ENCODE results near the gene GPC5.

The GPC5 gene

DNA sequence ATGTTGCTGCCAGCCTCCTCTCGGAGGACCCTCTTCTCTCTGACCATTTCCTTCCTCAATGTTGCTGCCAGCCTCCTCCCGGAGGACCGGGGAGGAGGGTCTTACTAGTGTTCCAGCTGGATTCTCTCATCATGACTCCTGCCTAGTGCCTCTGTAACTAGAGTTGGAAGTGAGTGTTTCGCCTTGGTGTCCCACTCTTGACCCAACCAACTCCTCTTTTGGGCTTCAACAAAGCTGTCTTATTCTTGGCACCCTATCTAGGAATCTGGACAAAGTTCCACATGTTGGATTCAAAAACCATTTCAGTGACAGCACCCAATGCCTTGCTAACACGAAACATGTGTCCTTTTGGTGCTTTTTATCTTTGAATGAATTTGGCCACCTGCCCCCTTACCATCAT lies 165.4 kb downstream of the GPC5 start:
- Histone ChIP-seq H3K4me1 (ENCODE audit: insufficient read depth, low read length) (no peaks in the 10 kb centered on the region), H3K9me3 (ENCODE audit: control insufficient read depth, insufficient read depth, low read length) (no peaks in the 10 kb centered on the region), H3K36me3 (ENCODE audit: insufficient read depth, low read length) (no peaks in the 10 kb centered on the region), H3K9ac (ENCODE audit: low read depth, low read length) (no peak overlapping the region)

DNA sequence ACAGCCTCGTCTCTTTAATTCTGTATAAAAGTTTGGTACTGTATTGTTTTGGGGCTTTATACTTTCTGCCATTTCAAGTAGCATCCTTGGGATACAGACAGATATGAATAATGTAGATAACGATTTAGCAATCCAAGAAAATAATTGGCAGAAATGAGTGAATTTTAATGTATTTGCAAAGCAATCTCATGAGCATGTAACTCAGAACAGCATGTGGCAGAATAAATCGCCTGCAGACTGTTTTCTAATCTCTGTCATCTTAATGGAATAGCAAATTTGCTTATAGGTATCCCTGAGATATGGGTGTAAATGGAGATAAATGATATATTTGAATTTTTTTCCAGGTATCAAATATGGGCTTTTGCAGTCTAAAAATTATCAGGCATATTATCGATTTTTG lies 166.0 kb downstream of the GPC5 start:
- Histone ChIP-seq H3K9me3 (ENCODE audit: control insufficient read depth, insufficient read depth, low read length) (no peaks in the 10 kb centered on the region), H3K9ac (ENCODE audit: low read depth, low read length) (no peak overlapping the region), H3K4me1 (ENCODE audit: insufficient read depth, low read length) (no peaks in the 10 kb centered on the region), H3K36me3 (ENCODE audit: insufficient read depth, low read length) (no peaks in the 10 kb centered on the region)

DNA sequence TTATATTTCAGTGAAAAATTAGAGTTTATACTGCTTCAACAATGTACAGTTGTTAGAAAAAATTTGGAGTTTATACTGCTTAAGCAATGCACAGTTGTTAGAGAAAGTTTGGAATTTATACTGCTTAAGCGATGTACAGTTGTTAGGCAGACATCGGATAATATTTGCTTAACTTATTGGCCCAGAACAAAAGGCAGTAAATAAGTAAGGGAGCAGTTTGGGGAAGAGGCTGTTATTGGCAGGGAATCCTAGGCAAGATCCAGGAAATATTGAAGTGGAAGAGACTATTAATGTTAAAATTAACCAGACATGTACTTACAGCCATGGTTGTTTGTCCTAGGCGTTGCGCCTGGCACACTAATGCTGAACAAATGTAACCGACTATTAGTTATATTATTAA lies 166.9 kb downstream of the GPC5 start:
- Histone ChIP-seq H3K36me3 (ENCODE audit: insufficient read depth, low read length) (no peaks in the 10 kb centered on the region), H3K9ac (ENCODE audit: low read depth, low read length) (no peak overlapping the region), H3K9me3 (ENCODE audit: control insufficient read depth, insufficient read depth, low read length) (no peaks in the 10 kb centered on the region), H3K4me1 (ENCODE audit: insufficient read depth, low read length) (no peaks in the 10 kb centered on the region)

DNA sequence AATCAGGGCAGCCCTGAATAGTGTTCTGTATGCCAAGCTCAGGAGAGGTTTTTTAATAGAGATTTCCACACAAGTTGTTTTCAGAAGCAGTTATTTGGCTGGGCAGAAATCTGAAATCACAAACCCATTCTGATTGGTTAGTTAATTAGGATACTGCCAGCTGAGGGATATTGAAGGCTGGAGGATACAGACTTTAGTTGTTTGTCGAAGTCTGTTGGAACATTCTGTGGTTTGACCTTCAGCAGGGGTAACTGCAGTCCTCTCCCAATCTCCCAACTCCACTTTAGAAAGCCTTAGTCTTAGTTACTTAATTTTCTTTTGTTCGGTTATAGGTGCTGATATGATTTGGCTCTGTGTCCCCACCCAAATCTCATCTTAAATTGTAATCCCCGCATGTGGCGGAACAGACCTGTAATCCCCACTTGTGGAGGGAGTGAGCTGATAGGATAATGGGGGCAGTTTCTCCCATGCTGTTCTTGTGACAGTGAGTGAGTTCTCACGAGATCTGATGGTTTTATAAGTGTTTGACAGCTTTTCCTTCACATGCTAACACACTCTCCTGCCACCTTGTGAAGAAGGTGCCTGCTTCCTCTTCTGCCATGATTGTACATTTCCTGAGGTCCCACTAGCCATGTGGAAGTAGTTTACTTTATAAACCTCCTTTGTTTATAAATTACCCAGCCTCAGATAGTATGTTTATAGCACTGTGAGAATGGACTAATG lies 169.2 kb downstream of the GPC5 start:
- no peak overlapping the region for H3K9ac ChIP-seq (ENCODE audit: low read depth, low read length)
- no peaks in the 10 kb centered on the region for H3K4me1 ChIP-seq (ENCODE audit: insufficient read depth, low read length)
- H3K36me3 ChIP-seq (ENCODE audit: insufficient read depth, low read length) = no peaks in the 10 kb centered on the region
- H3K9me3 ChIP-seq (ENCODE audit: control insufficient read depth, insufficient read depth, low read length) = no peaks in the 10 kb centered on the region

DNA sequence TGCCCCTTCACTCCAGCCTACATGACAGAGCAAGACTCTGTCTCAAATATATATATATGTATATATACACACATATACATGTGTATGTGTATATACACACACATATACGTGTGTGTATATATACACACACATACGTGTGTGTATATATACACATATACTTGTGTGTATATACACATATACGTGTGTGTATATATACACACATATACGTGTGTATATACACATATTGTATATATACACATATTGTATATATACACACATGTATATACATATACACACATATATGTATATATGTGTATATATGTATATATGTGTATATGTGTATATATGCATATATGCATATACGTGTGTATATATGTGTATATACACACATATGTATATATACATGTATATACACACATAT lies 173.3 kb downstream of the GPC5 start:
- Histone ChIP-seq H3K9ac (ENCODE audit: low read depth, low read length) (no peak overlapping the region), H3K4me1 (ENCODE audit: insufficient read depth, low read length) (no peaks in the 10 kb centered on the region), H3K36me3 (ENCODE audit: insufficient read depth, low read length) (no peaks in the 10 kb centered on the region), H3K9me3 (ENCODE audit: control insufficient read depth, insufficient read depth, low read length) (no peaks in the 10 kb centered on the region)

DNA sequence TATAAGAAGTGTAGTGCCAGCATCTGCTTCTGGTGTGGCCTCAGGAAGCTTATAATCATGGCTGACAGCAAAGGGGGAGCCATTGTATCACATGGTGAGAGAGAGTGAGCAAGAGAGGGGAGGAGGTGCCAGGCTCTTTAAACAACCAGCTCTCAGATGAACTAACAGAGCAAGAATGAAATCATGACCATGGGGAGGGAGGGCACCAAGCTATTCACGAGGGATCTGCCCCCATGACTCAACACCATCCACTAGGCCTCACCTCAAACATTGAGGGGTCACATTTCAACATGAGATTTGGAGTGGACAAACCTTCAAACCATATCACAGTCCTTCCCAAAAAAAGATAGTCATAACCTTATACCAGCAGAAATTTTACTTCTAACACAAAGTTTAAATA lies 174.0 kb downstream of the GPC5 start:
- H3K9me3 ChIP-seq (ENCODE audit: control insufficient read depth, insufficient read depth, low read length) = no peaks in the 10 kb centered on the region
- H3K9ac ChIP-seq (ENCODE audit: low read depth, low read length) = no peak overlapping the region

DNA sequence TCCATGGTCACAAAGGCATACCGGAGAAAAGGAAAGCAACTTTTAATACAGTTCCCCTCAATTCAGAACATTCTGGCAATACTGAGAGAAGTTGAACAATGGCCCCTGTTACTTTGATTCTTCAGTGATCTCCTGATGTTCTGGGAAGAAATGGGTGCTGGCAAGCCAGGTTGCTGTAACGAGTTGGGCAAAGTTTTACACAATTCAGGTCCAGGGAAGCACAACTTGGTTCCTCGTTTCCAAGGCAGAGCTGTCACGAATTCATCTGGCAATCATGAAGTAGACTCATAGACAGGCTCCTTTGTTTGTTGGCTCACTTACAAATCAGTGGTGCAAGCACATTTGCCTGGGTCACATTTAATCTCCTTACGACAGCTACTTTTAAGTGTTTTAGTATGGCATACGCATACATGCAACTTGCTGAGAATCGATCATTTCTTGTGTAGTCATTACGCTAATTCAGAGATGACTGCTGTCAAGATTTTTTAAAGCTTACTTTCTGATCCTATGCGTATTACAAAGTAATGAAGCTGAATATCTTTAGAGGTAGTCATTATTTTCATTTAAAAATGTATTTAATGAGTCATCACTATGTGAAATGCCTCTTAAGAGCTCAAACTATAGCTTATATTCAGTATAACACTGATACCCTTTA lies 174.7 kb downstream of the GPC5 start:
- Histone ChIP-seq H3K9me3 (ENCODE audit: control insufficient read depth, insufficient read depth, low read length) (no peaks in the 10 kb centered on the region), H3K36me3 (ENCODE audit: insufficient read depth, low read length) (no peaks in the 10 kb centered on the region), H3K9ac (ENCODE audit: low read depth, low read length) (no peak overlapping the region), H3K4me1 (ENCODE audit: insufficient read depth, low read length) (no peaks in the 10 kb centered on the region)

More for the DNA sequence above, 174.0 kb downstream of the GPC5 start:
- Histone ChIP-seq H3K36me3 (ENCODE audit: insufficient read depth, low read length) (no peaks in the 10 kb centered on the region), H3K4me1 (ENCODE audit: insufficient read depth, low read length) (no peaks in the 10 kb centered on the region)

DNA sequence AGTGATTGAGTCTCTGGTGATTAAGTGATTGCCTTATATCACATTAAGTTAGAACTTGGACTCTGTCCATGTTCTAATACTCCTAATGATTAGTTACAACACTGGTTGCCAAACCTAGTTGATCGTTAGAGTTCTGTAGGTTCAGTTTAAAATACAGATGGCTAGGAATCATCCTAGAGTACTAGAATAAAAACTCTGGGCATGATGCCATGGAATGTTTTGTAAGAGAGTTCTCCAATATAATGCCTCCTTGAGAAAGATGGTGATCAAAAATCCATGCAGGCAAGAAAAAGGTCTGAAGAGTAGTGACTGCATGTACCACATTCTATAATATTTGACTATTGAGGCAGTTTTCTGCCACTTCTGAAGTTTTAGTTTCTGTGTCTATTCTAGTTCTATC lies 176.3 kb downstream of the GPC5 start:
- Histone ChIP-seq H3K36me3 (ENCODE audit: insufficient read depth, low read length) (no peaks in the 10 kb centered on the region), H3K4me1 (ENCODE audit: insufficient read depth, low read length) (no peaks in the 10 kb centered on the region), H3K9me3 (ENCODE audit: control insufficient read depth, insufficient read depth, low read length) (no peaks in the 10 kb centered on the region), H3K9ac (ENCODE audit: low read depth, low read length) (no peak overlapping the region)

DNA sequence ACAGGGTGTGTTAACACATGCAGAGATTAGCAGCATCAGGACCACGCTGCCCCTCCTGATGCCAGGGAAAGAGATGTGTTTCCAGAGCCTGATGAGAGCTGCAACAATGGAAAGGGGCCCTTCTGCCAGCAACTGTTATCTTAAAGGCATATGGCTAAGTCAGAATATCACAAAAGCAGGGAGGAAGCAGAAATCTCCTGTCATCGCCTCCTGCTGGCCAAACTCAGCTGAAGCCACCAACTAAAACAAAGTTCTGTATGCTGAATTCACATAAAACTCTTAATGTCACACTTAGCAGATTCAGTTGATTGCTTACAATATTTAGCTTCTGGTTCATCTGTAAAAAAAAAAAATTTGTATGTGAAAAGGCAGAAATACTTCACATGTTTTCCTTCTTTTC lies 178.2 kb downstream of the GPC5 start:
- Histone ChIP-seq H3K4me1 (ENCODE audit: insufficient read depth, low read length) (no peaks in the 10 kb centered on the region), H3K36me3 (ENCODE audit: insufficient read depth, low read length) (no peaks in the 10 kb centered on the region), H3K9ac (ENCODE audit: low read depth, low read length) (no peak overlapping the region), H3K9me3 (ENCODE audit: control insufficient read depth, insufficient read depth, low read length) (no peaks in the 10 kb centered on the region)

DNA sequence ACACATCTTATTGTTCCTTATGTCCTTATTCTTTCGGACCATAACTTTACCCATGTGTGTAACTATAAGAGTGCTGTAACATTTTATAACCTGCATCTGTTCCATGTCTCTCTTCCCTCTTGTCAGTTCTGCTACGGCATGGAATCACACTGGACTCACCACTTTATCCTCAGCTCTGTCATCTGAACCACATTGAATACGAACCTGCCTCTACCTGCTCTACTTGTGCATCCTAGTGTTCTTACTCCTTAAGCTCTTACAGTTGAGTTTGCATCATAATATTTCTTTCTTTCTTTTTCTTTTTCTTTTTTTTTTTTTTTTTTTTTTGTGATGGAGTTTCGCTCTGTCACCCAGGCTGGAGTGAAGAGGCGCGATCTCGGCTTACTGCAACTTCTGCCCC lies 180.9 kb downstream of the GPC5 start:
- Histone ChIP-seq H3K9me3 (ENCODE audit: control insufficient read depth, insufficient read depth, low read length) (no peaks in the 10 kb centered on the region), H3K36me3 (ENCODE audit: insufficient read depth, low read length) (no peaks in the 10 kb centered on the region), H3K9ac (ENCODE audit: low read depth, low read length) (no peak overlapping the region), H3K4me1 (ENCODE audit: insufficient read depth, low read length) (no peaks in the 10 kb centered on the region)

DNA sequence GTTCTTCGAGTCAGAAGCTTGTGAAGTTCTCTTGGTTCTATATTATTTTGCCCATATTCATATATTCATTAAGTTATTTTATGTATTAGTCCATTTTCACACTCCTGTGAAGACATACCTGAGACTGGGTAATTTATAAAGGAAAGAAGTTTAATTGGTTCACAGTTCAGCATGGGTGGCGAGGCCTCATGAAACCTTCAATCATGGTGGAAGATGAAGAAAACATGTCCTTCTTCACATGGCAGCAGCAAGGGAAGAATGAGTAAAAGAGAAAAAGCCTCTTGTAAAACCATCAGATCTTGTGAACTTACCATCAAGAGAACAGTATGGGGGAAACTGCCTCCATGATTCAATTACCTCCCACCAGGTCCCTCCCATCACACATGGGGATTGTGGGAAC lies 182.3 kb downstream of the GPC5 start:
- no peak overlapping the region for H3K9ac ChIP-seq (ENCODE audit: low read depth, low read length)
- no peaks in the 10 kb centered on the region for H3K4me1 ChIP-seq (ENCODE audit: insufficient read depth, low read length)
- no peaks in the 10 kb centered on the region for H3K9me3 ChIP-seq (ENCODE audit: control insufficient read depth, insufficient read depth, low read length)
- no peaks in the 10 kb centered on the region for H3K36me3 ChIP-seq (ENCODE audit: insufficient read depth, low read length)

DNA sequence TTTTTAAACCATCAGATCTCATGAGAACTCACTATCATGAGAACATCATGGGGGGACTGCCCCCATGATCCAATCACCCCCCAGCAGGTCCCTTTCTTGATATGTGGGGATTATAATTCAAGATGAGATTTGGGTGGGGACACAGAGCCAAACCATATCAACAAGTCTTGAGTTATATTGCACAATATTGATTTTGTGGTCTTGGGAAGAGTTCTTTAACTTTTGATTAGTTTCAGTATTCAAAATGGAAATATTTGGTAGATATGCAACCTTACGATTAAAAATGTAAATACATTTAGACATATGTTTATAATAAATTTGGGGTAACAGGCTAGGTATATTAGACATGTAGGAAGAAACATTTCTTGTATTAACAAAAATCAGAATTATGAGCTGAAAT lies 188.2 kb downstream of the GPC5 start:
- H3K4me1 ChIP-seq (ENCODE audit: insufficient read depth, low read length) = no peaks in the 10 kb centered on the region
- H3K36me3 ChIP-seq (ENCODE audit: insufficient read depth, low read length) = no peaks in the 10 kb centered on the region
- no peak overlapping the region for H3K9ac ChIP-seq (ENCODE audit: low read depth, low read length)
- no peaks in the 10 kb centered on the region for H3K9me3 ChIP-seq (ENCODE audit: control insufficient read depth, insufficient read depth, low read length)

DNA sequence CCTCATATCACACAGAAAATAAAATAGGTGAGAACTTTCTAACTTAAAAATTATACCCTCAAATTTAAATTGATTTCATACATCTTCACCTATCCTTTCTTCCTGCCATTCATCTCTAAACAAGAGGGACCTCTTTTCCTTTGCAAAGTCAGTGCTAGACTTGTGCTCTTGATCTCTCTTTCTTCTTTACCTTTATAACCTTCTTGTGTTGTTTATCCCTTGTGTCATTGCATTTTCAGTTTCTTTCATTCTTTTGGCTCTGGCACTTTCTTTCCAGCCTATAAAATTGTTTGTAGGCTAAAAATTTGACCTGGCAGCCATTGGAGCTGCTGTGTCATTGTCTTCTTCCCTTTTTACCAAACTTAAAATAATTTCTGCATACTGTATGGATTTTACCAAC lies 190.1 kb downstream of the GPC5 start:
- no peaks in the 10 kb centered on the region for H3K4me1 ChIP-seq (ENCODE audit: insufficient read depth, low read length)
- no peaks in the 10 kb centered on the region for H3K36me3 ChIP-seq (ENCODE audit: insufficient read depth, low read length)
- no peaks in the 10 kb centered on the region for H3K9me3 ChIP-seq (ENCODE audit: control insufficient read depth, insufficient read depth, low read length)
- no peak overlapping the region for H3K9ac ChIP-seq (ENCODE audit: low read depth, low read length)

DNA sequence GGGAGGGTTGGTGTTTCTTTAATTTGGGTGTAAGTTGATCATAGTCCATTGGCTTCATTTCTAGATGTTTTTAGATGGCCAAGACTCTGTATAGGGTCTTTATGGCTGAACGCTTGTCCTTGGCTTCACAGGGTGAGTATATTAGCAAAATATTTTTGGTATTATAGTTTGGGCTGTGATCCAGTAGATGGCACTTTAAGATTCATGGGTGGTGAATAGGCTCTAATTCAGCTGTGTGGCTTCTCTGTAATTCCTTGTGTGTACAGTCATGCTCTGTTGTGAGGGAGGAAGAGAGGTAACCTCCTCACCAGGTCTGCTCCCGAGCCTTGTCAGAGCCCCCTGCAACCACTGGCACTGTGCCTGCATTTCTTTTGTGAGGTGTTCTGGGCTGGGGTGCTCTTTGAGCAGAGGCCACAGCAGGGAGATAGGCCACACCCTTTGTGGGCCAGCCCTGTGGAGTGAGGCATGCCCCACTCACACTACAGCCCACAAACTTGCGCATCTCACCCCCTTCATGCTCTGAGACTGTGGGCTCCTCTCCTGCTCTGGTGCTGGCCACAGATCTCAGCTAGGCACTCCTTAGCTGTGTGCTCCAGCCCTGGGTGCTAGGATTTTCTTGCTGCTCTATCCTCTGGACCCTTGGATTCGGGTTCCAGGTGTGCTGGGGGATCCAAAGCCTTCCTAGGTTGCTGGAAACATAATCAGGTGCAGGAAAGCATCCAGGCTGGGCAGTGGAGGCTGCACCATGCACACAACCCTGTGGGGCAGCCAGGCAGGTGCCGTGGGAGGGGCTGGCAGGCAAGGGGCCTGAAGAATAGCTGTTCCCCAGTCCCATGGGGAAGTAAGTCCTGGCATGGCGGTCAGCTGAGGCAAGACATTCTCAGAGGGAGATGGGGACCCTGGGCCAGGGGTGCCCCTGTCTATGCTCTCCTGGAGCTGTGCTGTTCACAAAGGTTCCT lies 193.9 kb downstream of the GPC5 start:
- Histone ChIP-seq H3K4me1 (ENCODE audit: insufficient read depth, low read length) (no peaks in the 10 kb centered on the region), H3K36me3 (ENCODE audit: insufficient read depth, low read length) (no peaks in the 10 kb centered on the region), H3K9me3 (ENCODE audit: control insufficient read depth, insufficient read depth, low read length) (no peaks in the 10 kb centered on the region), H3K9ac (ENCODE audit: low read depth, low read length) (no peak overlapping the region)
